K562 (cell line): ENCODE data around the gene PASD1. TPM values are rescaled to one million over a fixed set of nuclear protein-coding genes. Genes with fewer than 3 reads are reported as not detected.

ENCODE experiments used
- ATAC-seq: fragments of 200-7000 bp; cut with Tn5 transposase; 3 replicates; pipeline ENCODE4 v1.9.1; 2020; ENCODE audit warnings: moderate library complexity
- BruUV-seq: library from RNA; stranded (reverse); fragments of 400-500 nt; replicated peaks from 2 replicates; lab custom pipeline; 2021; lab: Mats Ljungman, UMichigan
- CTCF ChIA-PET: fragments of 300-600 bp; formaldehyde crosslinking; extraction: SDS; loops from one replicate; lab custom pipeline; 2021; ENCODE audit warnings: low intra/inter-chr PET ratio; lab: Yijun Ruan, JAX
- POLR2A ChIA-PET: fragments of 300-600, 350-650 bp; sonication (Branson Sonifier 250); formaldehyde crosslinking; extraction: SDS; loops from one replicate; lab custom pipeline; 2021; ENCODE audit warnings: antibody characterized with exemption, inconsistent platforms; lab: Yijun Ruan, JAX
- DNase-seq, 4 experiments: peaks; one replicate each; pipeline versions ENCODE4 v3.0.0 to v3.0.0-alpha.2; 2011 to 2018; ENCODE audit warnings: low spot score in 3 of 4, mixed read lengths in 3 of 4; ENCODE audit errors: extremely low read depth in 1 of 4
- FAIRE-seq: peaks from 2 replicates; lab custom pipeline; 2011; peaks lifted over from hg19 to GRCh38; lab: Jason Lieb, UNC
- H2AFZ ChIP-seq: 2 replicates; pipeline ENCODE4 v1.6.0; 2011; ENCODE audit warnings: low read depth, low read length, control low read depth, inconsistent platforms
- H3K27ac ChIP-seq: fragments of 200-600 bp; 3 replicates; pipeline ENCODE4 v1.8.0; 2011; ENCODE audit warnings: low read depth, mild to moderate bottlenecking, control low read depth, inconsistent platforms, low read length, moderate library complexity, mixed read lengths; ENCODE audit errors: extremely low read depth
- H3K27me3 ChIP-seq, 2 experiments: fragments of 300-600 bp in 1 of 2; 2 replicates in 1 of 2; 3 replicates in 1 of 2; pipeline versions ENCODE4 v1.6.0 to v1.8.0; 2011; ENCODE audit warnings: inconsistent platforms in 2 of 2, low read length in 2 of 2, mild to moderate bottlenecking in 1 of 2, mixed read lengths in 1 of 2, moderate library complexity in 1 of 2; ENCODE audit not compliant: control insufficient read depth in 2 of 2, insufficient read depth in 2 of 2
- H3K36me3 ChIP-seq: fragments of 300-600 bp; 3 replicates; pipeline ENCODE4 v1.8.0; 2011; ENCODE audit warnings: mild to moderate bottlenecking, low read length, inconsistent platforms; ENCODE audit not compliant: control insufficient read depth, insufficient read depth
- H3K4me1 ChIP-seq, 2 experiments: fragments of 200-600 bp in 1 of 2; replicated peaks in 1 of 2; 2 replicates in 1 of 2; 3 replicates in 1 of 2; pipeline versions ENCODE4 v1.5.1 to v1.8.0; 2011; ENCODE audit warnings: inconsistent platforms in 2 of 2, low read length in 2 of 2, mild to moderate bottlenecking in 1 of 2, mixed read lengths in 1 of 2, moderate library complexity in 1 of 2; ENCODE audit not compliant: control insufficient read depth in 2 of 2, insufficient read depth in 2 of 2
- H3K4me2 ChIP-seq: 2 replicates; pipeline ENCODE4 v1.6.1; 2011; ENCODE audit warnings: low read length, control low read depth, inconsistent platforms, mixed read lengths; ENCODE audit not compliant: insufficient read depth
- H3K4me3 ChIP-seq: fragments of 200-600 bp; sonication (generic), shearing (Covaris generic); 2 replicates; pipeline ENCODE4 v1.5.1; 2016; ENCODE audit warnings: control low read depth, inconsistent platforms
- H3K79me2 ChIP-seq: fragments of 200-600 bp; 3 replicates; pipeline ENCODE4 v1.8.0; 2011; ENCODE audit warnings: low read length, inconsistent platforms; ENCODE audit not compliant: control insufficient read depth, insufficient read depth
- H3K9ac ChIP-seq, 2 experiments: 2 replicates each; pipeline versions ENCODE4 v1.6.0 to v1.6.1; 2011; ENCODE audit warnings: low read depth in 2 of 2, low read length in 2 of 2, control low read depth in 1 of 2, inconsistent platforms in 1 of 2, mild to moderate bottlenecking in 1 of 2, mixed read lengths in 1 of 2; ENCODE audit not compliant: insufficient read depth in 1 of 2
- H3K9me1 ChIP-seq: one replicate; pipeline ENCODE4 v1.6.0; 2011; ENCODE audit warnings: inconsistent platforms, mild to moderate bottlenecking, low read length, moderate library complexity; ENCODE audit not compliant: control insufficient read depth, insufficient read depth
- H3K9me3 ChIP-seq: replicated peaks from 2 replicates; pipeline ENCODE4 v1.5.1; 2011; ENCODE audit warnings: low read depth, low read length, inconsistent platforms; ENCODE audit not compliant: control insufficient read depth, insufficient read depth
- H4K20me1 ChIP-seq: replicated peaks from 2 replicates; pipeline ENCODE4 v1.6.1; 2011; ENCODE audit warnings: low read length, inconsistent platforms, mixed read lengths; ENCODE audit not compliant: control insufficient read depth, insufficient read depth
- JUND ChIP-seq, 2 experiments: IDR thresholded peaks; 2 replicates in 1 of 2; 3 replicates in 1 of 2; pipeline ENCODE4 v1.6.1; 2011; ENCODE audit warnings: borderline replicate concordance in 2 of 2, low read depth in 2 of 2, low read length in 2 of 2, improper control_type of control experiment in 1 of 2, missing biosample characterization in 1 of 2, missing genetic modification characterization in 1 of 2, missing genetic modification reagents in 1 of 2
- NRF1 ChIP-seq, 2 experiments: fragments of 450-650 bp; IDR thresholded peaks in 1 of 2; conservative IDR thresholded peaks in 1 of 2; 2 replicates each; pipeline ENCODE4 v1.6.1; 2014; ENCODE audit warnings: mild to moderate bottlenecking in 2 of 2
- RAD21 ChIP-seq, 2 experiments: fragments of 250-450 bp in 1 of 2; fragments of 450-650 bp in 1 of 2; sonication (Bioruptor Pico) in 1 of 2; formaldehyde crosslinking in 1 of 2; IDR thresholded peaks in 1 of 2; conservative IDR thresholded peaks in 1 of 2; 2 replicates each; pipeline versions ENCODE4 v1.4.0 to v1.8.0; 2020 to 2022; ENCODE audit warnings: mild to moderate bottlenecking in 2 of 2, moderate library complexity in 1 of 2
- WGBS: fragments of 100-300 bp; shearing (Covaris generic); methylation state at CpG from one replicate; pipeline ENCODE4 v1.1.6; 2016; ENCODE audit warnings: low coverage, mixed read lengths; ENCODE audit not compliant: insufficient coverage; ENCODE audit errors: missing lambda C conversion rate; 5-methylcytosine and 5-hydroxymethylcytosine counted together
- in situ Hi-C: fragments of 300-500 bp; cut with MboI; formaldehyde crosslinking; loops from 4 replicates; pipeline ENCODE4 v1.15.0; 2018; ENCODE audit warnings: inconsistent platforms, mixed read lengths
- intact Hi-C: fragments of 100-400 bp; cut with micrococcal nuclease; formaldehyde crosslinking; loops from 2 replicates; pipeline ENCODE4 v1.14.2; 2022
- polyA plus RNA-seq, 8 experiments: library from polyadenylated mRNA; depleted of rRNA in 4 of 8; stranded (reverse) in 5 of 8; unstranded in 3 of 8; fragments of >200 nt; fragmentation: Nextera tagmentation in 2 of 8; fragmentation: Illumina TruSeq in 1 of 8; extraction: Ambion mirVana in 2 of 8; extraction: Trizol in 1 of 8; gene quantifications; 2 replicates each; pipeline versions ENCODE4 v1.2.1 to v1.2.3, GENCODE V29; 2011 to 2014; ENCODE audit warnings: inconsistent platforms in 1 of 8, missing spikeins in 1 of 8
- total RNA-seq, 7 experiments: library from RNA; depleted of rRNA in 6 of 7; stranded (reverse); fragments of >200 nt in 6 of 7; fragmentation: Illumina TruSeq in 2 of 7; extraction: Trizol in 2 of 7; gene quantifications; 2 replicates each; pipeline versions ENCODE4 v1.2.1 to v1.2.3, GENCODE V29; 2011 to 2021; ENCODE audit warnings: low replicate concordance in 1 of 7
- TF ChIP-seq, protein P1 (sequence below), 2 experiments: fragments of 450-650 bp in 1 of 2; sonication (generic) in 1 of 2; formaldehyde crosslinking; conservative IDR thresholded peaks; 2 replicates each; pipeline versions ENCODE4 v1.4.0 to v1.8.1; 2020 to 2022; ENCODE audit warnings: mild to moderate bottlenecking in 1 of 2, missing genetic modification reagents in 1 of 2
- TF ChIP-seq, protein P2 (sequence below), 3 experiments: IDR thresholded peaks in 2 of 3; conservative IDR thresholded peaks in 1 of 3; 2 replicates each; pipeline ENCODE4 v1.5.1; 2011 to 2012; ENCODE audit warnings: low read length in 3 of 3, mild to moderate bottlenecking in 3 of 3, control low read depth in 2 of 3, improper control_type of control experiment in 1 of 3, inconsistent platforms in 1 of 3, low read depth in 1 of 3, mixed read lengths in 1 of 3, moderate library complexity in 1 of 3; ENCODE audit not compliant: insufficient read depth in 2 of 3
- TF ChIP-seq, protein P3 (sequence below): fragments of 250-450 bp; sonication (Bioruptor Pico); IDR thresholded peaks from 2 replicates; pipeline ENCODE4 v1.6.1; 2021; ENCODE audit warnings: mild to moderate bottlenecking
- TF ChIP-seq, protein P4 (sequence below): sonication (generic); formaldehyde crosslinking; IDR thresholded peaks from 2 replicates; pipeline ENCODE4 v1.8.0; 2022; ENCODE audit warnings: missing genetic modification reagents, mild to moderate bottlenecking, moderate library complexity, borderline replicate concordance

The PASD1 gene
- total and polyA plus RNA-seq, 9 of the 15 experiments (the other 6 are each of a cell fraction or from before 2014, with no cell fraction given) = 1.7 to 12.8 (median 9.6) TPM

DNA sequence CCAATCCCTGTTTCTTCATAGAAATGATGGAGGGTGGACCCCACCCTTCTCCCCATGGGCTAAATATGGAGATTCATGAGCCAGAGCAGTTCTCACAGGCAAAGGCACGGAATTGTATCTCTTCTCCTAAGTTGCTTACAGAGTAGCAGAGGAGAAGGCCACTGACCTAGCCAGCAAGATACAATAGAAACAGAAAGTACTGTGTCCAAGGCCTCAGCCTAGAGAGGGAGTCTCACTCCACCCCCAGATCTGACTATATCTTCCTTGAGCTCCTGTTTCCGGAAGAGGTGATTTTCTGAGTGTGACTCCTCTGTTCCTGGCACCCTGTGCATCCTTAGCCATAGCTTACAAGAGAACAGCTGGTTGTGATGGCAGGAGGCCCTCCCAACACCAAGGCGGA, 152.3 kb downstream of the PASD1 start, which contains the start of gene FATE1:
TSS of gene FATE1 (plus strand) at position 284 of the 400 bp plus-strand sequence. CDS start at position 369, 85 bp downstream.
- Histone ChIP-seq H4K20me1 (no peaks in the 10 kb centered on the region), H2AFZ (no peak within 1 kb of the TSS), H3K9me3 (no peaks in the 10 kb centered on the region), H3K9ac (no peak within 1 kb of the TSS), H3K27ac (no peak within 1 kb of the TSS), H3K36me3 (no peaks in the 10 kb centered on the region), H3K4me3 (no peak within 1 kb of the TSS), H3K79me2 (no peaks in the 10 kb centered on the region), H3K4me1 (no peaks in the 10 kb centered on the region; a peak in 1 of 5 replicates), H3K27me3 (peaks cover 0 to 3% of the 10 kb centered on the region in 2 experiments; a peak in 2 of 5 replicates), H3K9me1 (no peaks in the 10 kb centered on the region), H3K4me2 (no peak within 1 kb of the TSS)
- ATAC-seq (no peak), DNase-seq (no peak), FAIRE-seq (no peak)
- TF ChIP-seq, protein P1, sequence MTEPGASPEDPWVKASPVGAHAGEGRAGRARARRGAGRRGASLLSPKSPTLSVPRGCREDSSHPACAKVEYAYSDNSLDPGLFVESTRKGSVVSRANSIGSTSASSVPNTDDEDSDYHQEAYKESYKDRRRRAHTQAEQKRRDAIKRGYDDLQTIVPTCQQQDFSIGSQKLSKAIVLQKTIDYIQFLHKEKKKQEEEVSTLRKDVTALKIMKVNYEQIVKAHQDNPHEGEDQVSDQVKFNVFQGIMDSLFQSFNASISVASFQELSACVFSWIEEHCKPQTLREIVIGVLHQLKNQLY (CRISPR knock-in tag; conservative IDR thresholded peaks at IDR 0.05) = no peak
- intact Hi-C loops = no loop called here
- in situ Hi-C loops = no loop called here
- CTCF ChIA-PET = no interaction called here
- POLR2A ChIA-PET = interaction anchor here (0.7 kb wide), 1 partner anchor 538 kb away, joined by 4 read pairs; no protein-coding TSS in a partner anchor
- BruUV-seq = no TSS peak
- 3% methylated on average over 3 of the region's 3 CpGs for WGBS

DNA sequence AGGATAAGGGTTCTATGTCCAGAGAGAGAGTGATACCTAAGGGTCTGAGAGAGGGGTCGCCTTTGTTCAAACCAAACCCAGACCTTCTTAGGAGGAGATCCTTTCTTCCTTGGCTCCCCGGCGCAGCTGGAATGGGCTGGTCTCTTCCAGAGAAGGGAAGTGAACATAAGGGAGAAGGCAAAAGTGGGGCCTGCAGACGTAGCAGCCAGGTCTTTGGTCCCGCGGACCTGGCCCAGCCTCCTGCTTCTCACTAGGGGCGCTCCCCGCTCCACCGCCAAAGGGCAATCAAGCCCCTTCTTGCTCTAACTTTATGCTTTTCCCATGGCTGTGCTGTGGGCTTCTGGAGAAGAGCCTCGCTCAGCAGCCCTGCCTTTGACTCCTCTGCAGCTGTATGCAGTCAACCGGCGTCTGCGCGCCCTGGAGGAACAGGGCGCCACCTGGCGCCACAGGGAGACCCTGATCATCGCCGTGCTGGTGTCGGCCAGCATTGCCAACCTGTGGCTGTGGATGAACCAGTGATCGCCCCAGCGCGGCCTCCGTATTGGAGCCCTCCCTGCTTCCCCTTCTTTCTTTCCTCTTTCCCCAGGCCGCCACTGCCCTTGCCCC, 158.9 kb downstream of the PASD1 start:
- ChIA-PET POLR2A (interaction anchor here (0.6 to 0.8 kb wide), 3 partner anchors 11 to 1137 kb away, joined by 3 to 4 read pairs (median 4); no protein-coding TSS in a partner anchor), CTCF (no interaction called here)
- no peak overlapping the region for H3K27ac ChIP-seq
- no peaks in the 10 kb centered on the region for H3K36me3 ChIP-seq
- no peak overlapping the region for H3K9ac ChIP-seq
- no peaks in the 10 kb centered on the region for H3K9me3 ChIP-seq
- peak; percentile 59 to 65 (median 64) for DNase-seq
- no peak overlapping the region for H3K4me2 ChIP-seq
- no peaks in the 10 kb centered on the region for H3K79me2 ChIP-seq
- H2AFZ ChIP-seq = 0 out of 2 replicates have a peak overlapping the region, but pooled peaks have one; percentile 26
- WGBS = 8% methylated on average over 13 of the region's 24 CpGs
- peak; percentile 99 for ATAC-seq
- no TSS peak for BruUV-seq
- H3K9me1 ChIP-seq = no peaks in the 10 kb centered on the region
- in situ Hi-C loops (no loop called here), intact Hi-C loops (loop anchor here (2.0 kb wide), 1 partner anchor 216 kb away; no protein-coding TSS in a partner anchor)
- no peaks in the 10 kb centered on the region for H4K20me1 ChIP-seq
- H3K4me1 ChIP-seq = peaks cover 0 to 7% of the 10 kb centered on the region in 2 experiments; a peak in 2 of 5 replicates
- no peak overlapping the region for H3K4me3 ChIP-seq
- no peaks in the 10 kb centered on the region; a peak in 1 of 5 replicates for H3K27me3 ChIP-seq
- FAIRE-seq = peak; percentile 56
- TF ChIP-seq, protein P2, sequence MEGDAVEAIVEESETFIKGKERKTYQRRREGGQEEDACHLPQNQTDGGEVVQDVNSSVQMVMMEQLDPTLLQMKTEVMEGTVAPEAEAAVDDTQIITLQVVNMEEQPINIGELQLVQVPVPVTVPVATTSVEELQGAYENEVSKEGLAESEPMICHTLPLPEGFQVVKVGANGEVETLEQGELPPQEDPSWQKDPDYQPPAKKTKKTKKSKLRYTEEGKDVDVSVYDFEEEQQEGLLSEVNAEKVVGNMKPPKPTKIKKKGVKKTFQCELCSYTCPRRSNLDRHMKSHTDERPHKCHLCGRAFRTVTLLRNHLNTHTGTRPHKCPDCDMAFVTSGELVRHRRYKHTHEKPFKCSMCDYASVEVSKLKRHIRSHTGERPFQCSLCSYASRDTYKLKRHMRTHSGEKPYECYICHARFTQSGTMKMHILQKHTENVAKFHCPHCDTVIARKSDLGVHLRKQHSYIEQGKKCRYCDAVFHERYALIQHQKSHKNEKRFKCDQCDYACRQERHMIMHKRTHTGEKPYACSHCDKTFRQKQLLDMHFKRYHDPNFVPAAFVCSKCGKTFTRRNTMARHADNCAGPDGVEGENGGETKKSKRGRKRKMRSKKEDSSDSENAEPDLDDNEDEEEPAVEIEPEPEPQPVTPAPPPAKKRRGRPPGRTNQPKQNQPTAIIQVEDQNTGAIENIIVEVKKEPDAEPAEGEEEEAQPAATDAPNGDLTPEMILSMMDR (IDR thresholded peaks at IDR 0.05 in 2 of 3, conservative IDR thresholded peaks at IDR 0.05 in 1 of 3; ENCODE audit: insufficient read depth in 2 of 3, low read depth in 1 of 3, low read length in 3 of 3) = peak; percentile 74 to 81 (median 74)
- TF ChIP-seq RAD21 (CRISPR knock-in tag; conservative IDR thresholded peaks at IDR 0.05 in 1 of 2, IDR thresholded peaks at IDR 0.05 in 1 of 2) = peak; percentile 42 to 68
- TF ChIP-seq, protein P3, sequence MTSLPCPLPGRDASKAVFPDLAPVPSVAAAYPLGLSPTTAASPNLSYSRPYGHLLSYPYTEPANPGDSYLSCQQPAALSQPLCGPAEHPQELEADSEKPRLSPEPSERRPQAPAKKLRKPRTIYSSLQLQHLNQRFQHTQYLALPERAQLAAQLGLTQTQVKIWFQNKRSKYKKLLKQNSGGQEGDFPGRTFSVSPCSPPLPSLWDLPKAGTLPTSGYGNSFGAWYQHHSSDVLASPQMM (CRISPR knock-in tag) = no peak
- TF ChIP-seq JUND (IDR thresholded peaks at IDR 0.05; ENCODE audit: borderline replicate concordance, low read depth, low read length) = 0 out of 2 replicates have a peak, but pooled peaks have one; percentile 15
- no peak for TF ChIP-seq JUND (tag; IDR thresholded peaks at IDR 0.05; ENCODE audit: borderline replicate concordance, low read depth, low read length)
- peak; percentile 58 to 67 for TF ChIP-seq NRF1 (conservative IDR thresholded peaks at IDR 0.05 in 1 of 2, IDR thresholded peaks at IDR 0.05 in 1 of 2)
- TF ChIP-seq, protein P4, sequence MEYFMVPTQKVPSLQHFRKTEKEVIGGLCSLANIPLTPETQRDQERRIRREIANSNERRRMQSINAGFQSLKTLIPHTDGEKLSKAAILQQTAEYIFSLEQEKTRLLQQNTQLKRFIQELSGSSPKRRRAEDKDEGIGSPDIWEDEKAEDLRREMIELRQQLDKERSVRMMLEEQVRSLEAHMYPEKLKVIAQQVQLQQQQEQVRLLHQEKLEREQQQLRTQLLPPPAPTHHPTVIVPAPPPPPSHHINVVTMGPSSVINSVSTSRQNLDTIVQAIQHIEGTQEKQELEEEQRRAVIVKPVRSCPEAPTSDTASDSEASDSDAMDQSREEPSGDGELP = 0 out of 2 replicates have a peak, but pooled peaks have one; percentile 15
